ENCODE data around the gene SYT9.
"Not testable (repeated sequence)": the region's sequence is repeated elsewhere in the genome, so short reads cannot be mapped to it uniquely, and the experiment has no call there.

Gene SYT9

GRCh38 chr11:7272373-7272772, 20.7 kb downstream of the SYT9 start:
- DNase-seq (ENCODE audit: low read depth in 2 of 2) = no peak

DNA sequence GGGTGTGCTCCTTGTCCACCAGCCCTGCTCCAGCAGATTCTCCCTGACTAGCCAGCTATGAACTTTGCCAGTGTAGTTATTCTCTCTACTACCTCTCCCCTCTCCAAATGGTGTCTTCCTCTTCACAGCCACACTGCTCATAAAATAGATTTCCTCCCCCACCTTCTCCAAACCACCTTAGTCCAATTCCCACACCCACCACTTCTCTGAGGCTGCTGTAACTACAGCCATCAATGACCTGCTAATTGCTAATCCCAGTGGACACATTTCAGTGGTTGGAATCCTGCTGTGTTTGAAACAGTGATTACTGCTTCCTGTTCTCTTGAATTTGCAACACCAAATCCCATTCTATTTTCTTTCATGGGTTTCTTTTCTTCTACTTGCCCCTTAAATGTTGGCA, 23.4 kb downstream of the SYT9 start:
- DNase-seq (ENCODE audit: low read depth in 2 of 2) = no peak

GRCh38 chr11:7278314-7278917, 26.7 kb downstream of the SYT9 start:
- no peak for DNase-seq (ENCODE audit: low read depth in 2 of 2)

- no peak for DNase-seq (ENCODE audit: low read depth in 2 of 2)
Measured at GRCh38 chr11:7279676-7280075, 28.0 kb downstream of the SYT9 start.

- no peak for DNase-seq (ENCODE audit: low read depth in 2 of 2)
Measured at GRCh38 chr11:7281079-7281478, 29.4 kb downstream of the SYT9 start.

DNA sequence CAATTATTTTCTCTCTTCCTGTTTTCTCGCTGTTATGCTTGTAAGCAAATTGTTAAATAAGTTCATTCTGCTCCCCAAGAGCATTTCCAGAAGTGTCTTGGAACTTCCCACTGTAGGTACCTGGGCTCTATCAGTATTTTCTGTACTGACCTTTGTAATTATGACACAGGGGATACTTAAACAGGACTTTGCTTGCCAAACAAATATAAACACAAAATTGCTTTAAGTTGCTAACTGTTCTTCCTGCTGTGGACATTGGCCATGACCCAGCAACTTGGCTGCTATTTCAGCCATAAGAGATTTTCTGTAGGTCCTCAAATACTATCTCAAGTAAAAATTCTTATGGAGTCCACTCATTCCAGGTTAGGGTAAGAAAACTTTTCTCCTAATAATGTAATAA, 30.1 kb downstream of the SYT9 start:
- no peak for DNase-seq (ENCODE audit: low read depth in 2 of 2)

DNA sequence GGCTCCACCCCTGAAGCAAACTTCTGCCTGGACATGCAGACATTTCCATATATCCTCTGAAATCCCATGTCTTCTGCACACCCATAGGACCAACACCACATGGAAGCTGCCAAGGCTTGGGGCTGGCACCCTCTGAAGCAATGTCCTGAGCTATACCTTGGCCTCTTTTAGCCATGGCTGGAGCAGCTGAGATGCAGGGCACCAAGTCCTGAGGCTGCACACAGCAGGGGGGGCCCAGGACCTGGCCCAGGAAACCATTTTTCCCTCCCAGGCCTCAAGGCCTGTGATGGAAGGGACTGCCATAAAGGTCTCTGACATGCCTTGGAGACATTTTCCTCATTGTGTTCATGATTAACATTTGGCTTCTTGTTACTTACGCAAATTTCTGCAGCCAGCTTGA, 34.5 kb downstream of the SYT9 start:
- no peak for DNase-seq (ENCODE audit: low read depth in 2 of 2)

- no peak for DNase-seq (ENCODE audit: low read depth in 2 of 2)
Measured at GRCh38 chr11:7291100-7291829, 39.6 kb downstream of the SYT9 start.

DNA sequence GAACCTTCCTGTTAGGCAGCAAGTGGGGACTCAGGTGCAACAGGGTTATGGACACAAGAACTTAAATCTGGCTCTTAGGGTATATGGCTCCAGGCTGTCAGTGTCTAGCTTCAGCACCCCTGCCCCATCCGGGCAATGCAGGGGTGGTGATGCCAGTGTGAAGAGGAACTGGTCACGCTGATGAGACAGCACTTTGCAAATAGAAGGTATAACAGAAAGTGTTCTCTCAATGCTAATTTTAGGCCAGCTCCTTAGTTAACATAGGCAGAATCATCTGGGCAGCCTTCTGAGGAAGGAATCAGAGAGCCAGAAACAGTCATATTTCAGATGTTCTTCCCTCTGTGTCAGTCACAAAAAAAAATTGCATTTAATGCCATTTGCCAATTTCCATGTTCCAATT, 41.2 kb downstream of the SYT9 start:
- no peak for DNase-seq (ENCODE audit: low read depth in 2 of 2)

DNA sequence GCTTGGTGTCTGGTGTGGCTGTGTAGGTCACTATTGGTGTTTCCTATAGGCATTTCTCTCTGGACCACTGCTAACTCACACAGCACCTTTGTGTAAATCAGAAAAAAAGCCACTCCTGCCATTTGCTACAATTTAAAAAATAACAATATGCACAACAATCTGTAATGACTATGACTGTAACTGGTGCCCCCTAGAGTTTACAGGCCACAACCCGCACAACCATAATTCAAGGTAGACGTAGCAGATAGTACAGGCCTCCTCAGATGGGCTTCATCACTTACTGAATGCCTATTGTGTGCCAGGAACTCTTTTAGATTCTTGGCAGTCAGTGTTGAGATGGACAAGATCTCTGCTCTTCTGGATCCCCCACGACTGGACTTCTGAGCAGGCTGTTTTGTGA, 47.7 kb downstream of the SYT9 start:
- no peak for DNase-seq (ENCODE audit: low read depth in 2 of 2)

- no peak for DNase-seq (ENCODE audit: low read depth in 2 of 2)
Measured at GRCh38 chr11:7300281-7300680, 48.6 kb downstream of the SYT9 start.

DNA sequence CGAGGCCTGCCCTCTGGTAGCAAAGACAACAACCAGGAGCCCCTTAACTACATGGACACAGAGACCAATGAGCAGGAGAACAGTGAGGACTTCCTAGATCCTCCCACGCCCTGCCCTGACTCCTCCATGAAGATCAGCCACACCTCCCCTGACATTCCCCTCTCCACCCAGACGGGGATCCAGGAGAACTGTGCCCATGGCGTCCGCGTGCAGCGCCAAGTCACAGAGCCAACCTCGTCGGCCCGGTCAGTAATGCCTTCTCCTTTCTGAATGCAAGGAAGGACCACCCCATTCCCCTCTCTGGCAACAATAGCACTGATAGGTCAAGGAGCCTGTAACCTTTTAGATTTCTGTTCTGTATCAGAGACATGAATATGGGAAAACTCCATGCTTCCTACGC, 51.4 kb downstream of the SYT9 start:
- no peak for DNase-seq (ENCODE audit: low read depth in 2 of 2)

GRCh38 chr11:7306900-7307299, 55.2 kb downstream of the SYT9 start:
- no peak for DNase-seq (ENCODE audit: low read depth in 2 of 2)

DNA sequence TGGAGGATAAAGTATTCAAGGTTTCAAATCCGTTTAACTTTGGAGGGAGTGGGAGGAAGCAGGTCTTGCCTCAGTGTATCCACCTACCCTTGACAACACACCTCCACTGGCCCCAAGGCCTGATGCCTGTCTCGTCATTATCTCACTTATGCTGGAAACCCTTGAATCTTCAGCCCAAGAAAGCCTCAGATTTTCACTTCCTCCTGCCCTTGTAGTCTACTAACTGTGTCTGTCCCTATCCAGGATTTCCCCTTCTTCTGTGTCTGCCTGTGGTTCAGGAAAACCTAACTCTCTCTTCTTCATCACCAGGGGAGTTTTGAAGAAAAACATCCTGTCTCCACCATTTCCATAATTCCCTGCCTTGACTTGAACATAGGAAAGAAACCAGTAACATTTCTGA, 56.1 kb downstream of the SYT9 start:
- no peak for DNase-seq (ENCODE audit: low read depth in 2 of 2)

DNA sequence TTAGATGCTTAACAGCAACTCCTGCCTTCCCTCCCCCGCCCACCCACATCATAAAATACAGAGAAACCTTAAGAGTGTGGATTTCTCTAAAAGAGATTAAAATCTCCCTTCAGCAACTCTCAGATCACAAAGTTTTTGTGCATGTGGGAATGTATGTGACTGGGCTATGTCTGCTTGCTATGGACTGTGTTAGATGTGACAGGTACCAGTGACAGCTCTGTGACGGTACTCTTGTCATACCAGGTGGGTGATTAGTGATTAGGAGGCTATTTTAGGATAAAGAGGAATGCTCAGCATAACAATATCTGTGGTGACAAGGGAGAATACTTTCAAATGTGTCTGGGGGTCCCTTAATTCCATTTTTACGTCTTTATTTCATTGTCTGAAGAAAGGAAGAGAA, 60.2 kb downstream of the SYT9 start:
- no peak for DNase-seq (ENCODE audit: low read depth in 2 of 2)

DNA sequence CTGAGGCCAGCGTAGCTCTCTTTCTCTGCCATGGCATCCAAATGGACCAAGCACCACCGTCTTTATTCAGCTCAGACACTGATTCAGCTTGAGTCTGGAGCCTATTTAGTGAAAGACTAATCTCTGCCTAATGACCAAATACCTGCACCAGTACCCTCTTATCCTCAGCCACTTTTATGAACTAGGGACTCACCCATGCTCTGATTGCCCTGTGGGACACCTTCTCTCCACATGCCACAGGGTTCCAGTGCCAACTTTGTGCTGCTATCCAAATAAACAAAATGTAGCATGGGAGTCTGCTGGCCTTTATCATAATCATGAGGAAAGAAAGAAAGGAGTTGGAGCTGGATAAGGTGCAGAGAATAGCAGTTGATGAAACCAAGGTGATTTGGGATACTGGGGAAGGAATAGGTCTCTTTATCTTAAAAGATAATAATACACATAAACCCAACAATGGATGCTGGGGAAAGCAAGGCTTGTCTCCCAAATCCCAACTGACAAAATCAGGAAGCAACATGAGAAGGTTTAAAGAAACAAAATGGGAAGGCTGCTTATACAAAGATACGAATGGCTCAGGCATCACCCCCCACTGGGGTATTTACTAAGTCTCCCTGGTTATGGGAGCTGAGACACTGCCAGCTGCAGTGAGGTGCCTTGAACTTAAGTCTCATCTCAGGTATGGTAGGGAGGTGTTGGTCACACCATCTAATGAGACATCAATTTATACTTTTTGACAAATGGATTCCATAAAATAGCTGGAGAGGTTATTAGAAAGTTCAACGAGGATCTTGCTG, 63.3 kb downstream of the SYT9 start:
- DNase-seq (ENCODE audit: low read depth in 2 of 2) = no peak

- DNase-seq (ENCODE audit: low read depth in 2 of 2) = no peak
Measured at GRCh38 chr11:7319501-7319900, 67.8 kb downstream of the SYT9 start.

DNA sequence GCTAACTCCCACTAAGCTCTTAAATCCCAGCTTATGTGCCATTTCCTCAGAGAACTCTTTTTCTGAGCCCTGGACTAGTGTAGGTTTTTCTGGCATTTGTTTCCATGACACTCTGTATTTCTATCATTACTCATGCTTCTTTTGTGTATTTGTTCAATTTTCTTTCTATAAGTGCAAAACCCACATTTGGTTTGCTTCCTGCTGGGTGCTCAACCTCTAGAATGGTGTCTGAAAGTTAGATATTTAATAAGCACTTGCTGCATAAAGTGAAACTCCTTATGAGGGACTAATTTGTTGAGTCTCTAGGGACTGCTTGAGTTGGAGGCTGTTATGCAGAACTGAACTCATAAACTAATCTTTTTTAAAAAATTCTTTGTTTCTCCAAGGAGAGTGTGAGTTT, 68.6 kb downstream of the SYT9 start:
- no peak for DNase-seq (ENCODE audit: low read depth in 2 of 2)

GRCh38 chr11:7321473-7322450, 70.1 kb downstream of the SYT9 start:
- DNase-seq (ENCODE audit: low read depth in 2 of 2) = no peak

GRCh38 chr11:7332451-7332850, 80.7 kb downstream of the SYT9 start:
- no peak for DNase-seq (ENCODE audit: low read depth in 2 of 2)

DNA sequence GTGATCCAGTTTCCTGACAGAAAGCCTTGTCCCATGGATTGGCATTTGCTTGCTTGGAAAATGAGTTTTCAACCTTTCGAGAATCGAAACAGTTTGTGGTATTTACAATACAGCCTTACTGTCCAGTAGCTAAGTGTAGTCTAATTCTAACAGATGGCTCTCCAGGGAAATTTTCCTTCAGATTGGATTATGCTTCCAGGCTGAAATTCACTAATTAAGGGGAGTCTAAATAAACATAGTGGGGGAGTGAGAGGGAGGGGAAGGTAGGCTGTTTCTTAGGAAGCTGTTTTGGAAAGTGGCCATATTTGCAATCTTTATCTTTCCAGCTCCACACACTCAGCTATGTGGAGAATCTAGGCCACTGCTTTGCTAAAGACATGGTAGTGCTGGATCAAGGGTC, 81.3 kb downstream of the SYT9 start:
- no peak for DNase-seq (ENCODE audit: low read depth in 2 of 2)

GRCh38 chr11:7335442-7335841, 83.7 kb downstream of the SYT9 start:
- DNase-seq (ENCODE audit: low read depth in 2 of 2) = not testable (repeated sequence)

All from stimulated activated CD8-positive, alpha-beta memory T cell treated with anti-CD3 and anti-CD28 coated beads, Interleukin-7, amount 100 ng/mL, for 4 hours (primary cell).